Measurements from ENCODE around the gene CDH18.
"Not testable (repeated sequence)": the region's sequence is repeated elsewhere in the genome, so short reads cannot be mapped to it uniquely, and the experiment has no call there.

CDH18 gene

GRCh38 chr5:19855931-19856330 lies 132.1 kb downstream of the CDH18 start:
- Mint-ChIP-seq H3K4me3 (no peak overlapping the region), H3K9me3 (peaks cover 9% of the 10 kb centered on the region), H3K27me3 (no peaks in the 10 kb centered on the region), H3K4me1 (no peaks in the 10 kb centered on the region), H3K36me3 (ENCODE audit: low read depth) (no peaks in the 10 kb centered on the region), H3K27ac (no peak overlapping the region)
- ATAC-seq (no peak), DNase-seq (no peak)

GRCh38 chr5:19855453-19855852 lies 132.5 kb downstream of the CDH18 start:
- Mint-ChIP-seq H3K27ac (no peak overlapping the region), H3K4me1 (no peaks in the 10 kb centered on the region), H3K27me3 (no peaks in the 10 kb centered on the region), H3K36me3 (ENCODE audit: low read depth) (no peaks in the 10 kb centered on the region), H3K9me3 (peaks cover 9% of the 10 kb centered on the region), H3K4me3 (no peak overlapping the region)
- no peak for ATAC-seq
- no peak for DNase-seq

DNA sequence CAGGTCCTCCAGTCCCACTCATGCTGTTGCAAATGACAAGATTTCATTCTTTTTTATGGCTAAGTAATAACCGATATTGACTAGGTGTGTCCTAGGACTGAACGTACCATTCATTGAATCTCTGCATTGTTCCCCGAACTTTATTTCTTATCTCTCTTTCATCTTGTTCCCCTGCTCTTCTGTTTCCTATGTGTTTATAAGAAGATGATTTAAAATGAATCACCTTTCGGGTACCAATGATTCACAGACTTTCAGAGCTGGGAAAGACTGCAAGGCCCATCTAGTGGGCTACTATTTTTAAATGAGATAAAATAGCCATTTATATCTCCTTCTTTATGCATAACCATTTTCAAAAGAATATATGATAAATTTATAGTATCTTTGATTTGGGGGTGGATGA lies 133.0 kb downstream of the CDH18 start:
- no peaks in the 10 kb centered on the region for H3K27me3 Mint-ChIP-seq
- no peak for ATAC-seq
- no peaks in the 10 kb centered on the region for H3K36me3 Mint-ChIP-seq (ENCODE audit: low read depth)
- no peaks in the 10 kb centered on the region for H3K4me1 Mint-ChIP-seq
- H3K4me3 Mint-ChIP-seq: no peak overlapping the region
- H3K27ac Mint-ChIP-seq: no peak overlapping the region
- H3K9me3 Mint-ChIP-seq: peaks cover 6% of the 10 kb centered on the region
- no peak for DNase-seq

GRCh38 chr5:19853616-19854240 lies 134.3 kb downstream of the CDH18 start:
- Mint-ChIP-seq H3K27me3 (no peaks in the 10 kb centered on the region), H3K27ac (no peak overlapping the region), H3K9me3 (peaks cover 6% of the 10 kb centered on the region), H3K4me1 (no peaks in the 10 kb centered on the region), H3K36me3 (ENCODE audit: low read depth) (no peaks in the 10 kb centered on the region), H3K4me3 (no peak overlapping the region)
- no peak for DNase-seq
- no peak for ATAC-seq

DNA sequence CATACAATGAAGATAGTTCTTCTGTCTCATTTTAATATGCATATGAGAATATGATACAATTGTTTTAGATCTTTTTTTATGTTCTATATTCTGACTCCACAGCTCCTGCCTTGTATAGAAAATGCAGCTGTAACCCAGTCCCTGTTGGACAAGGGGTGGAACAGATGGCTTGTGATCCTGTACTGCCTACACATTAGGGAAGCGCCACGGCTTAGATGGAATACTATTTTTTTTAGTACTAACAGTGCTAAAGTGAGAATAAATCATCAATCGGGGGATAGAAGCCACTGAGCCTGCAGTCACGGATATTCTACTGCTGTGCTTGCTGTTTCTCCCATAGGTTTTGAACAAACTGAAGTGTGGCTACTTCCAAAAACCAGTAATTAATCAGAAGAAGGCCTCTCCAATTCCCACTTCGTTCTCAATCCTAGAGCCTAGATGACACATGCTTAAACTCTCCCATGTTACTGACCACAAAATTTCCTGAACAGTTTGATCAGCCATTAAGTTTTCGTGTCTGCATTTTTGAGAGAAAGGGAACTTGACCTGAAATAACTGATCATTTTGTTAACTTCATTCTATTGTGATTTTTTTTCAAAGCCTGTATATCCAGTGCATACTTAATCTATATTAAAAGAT lies 150.3 kb downstream of the CDH18 start:
- DNase-seq: no peak
- no peak overlapping the region for H3K4me3 Mint-ChIP-seq
- no peaks in the 10 kb centered on the region for H3K4me1 Mint-ChIP-seq
- H3K27ac Mint-ChIP-seq: no peak overlapping the region
- no peaks in the 10 kb centered on the region for H3K36me3 Mint-ChIP-seq (ENCODE audit: low read depth)
- no peaks in the 10 kb centered on the region for H3K27me3 Mint-ChIP-seq
- H3K9me3 Mint-ChIP-seq: peaks cover 24% of the 10 kb centered on the region
- ATAC-seq: no peak

DNA sequence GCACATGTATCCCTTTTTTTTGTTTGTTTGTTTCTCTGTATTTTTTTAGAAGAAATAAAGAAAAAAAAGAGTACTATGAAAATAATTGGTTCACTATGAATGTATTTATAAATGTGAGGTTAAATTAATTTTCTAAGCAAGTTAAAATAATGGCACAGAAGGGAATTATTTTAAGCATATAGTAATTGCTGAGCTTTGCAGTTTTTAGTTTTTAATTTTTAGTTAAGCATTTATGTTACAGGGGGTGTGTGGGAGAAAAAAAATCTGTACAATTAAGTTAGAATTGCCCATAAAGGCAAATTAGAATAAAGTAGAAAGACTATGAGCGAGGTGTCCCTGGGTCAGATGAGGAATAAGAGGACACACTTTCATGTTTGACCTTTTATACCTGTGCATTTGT lies 152.6 kb downstream of the CDH18 start:
- DNase-seq (no peak), ATAC-seq (no peak)
- no peaks in the 10 kb centered on the region for H3K27me3 Mint-ChIP-seq
- no peaks in the 10 kb centered on the region for H3K36me3 Mint-ChIP-seq (ENCODE audit: low read depth)
- no peak overlapping the region for H3K4me3 Mint-ChIP-seq
- no peaks in the 10 kb centered on the region for H3K4me1 Mint-ChIP-seq
- H3K9me3 Mint-ChIP-seq: peaks cover 21% of the 10 kb centered on the region
- H3K27ac Mint-ChIP-seq: no peak overlapping the region

DNA sequence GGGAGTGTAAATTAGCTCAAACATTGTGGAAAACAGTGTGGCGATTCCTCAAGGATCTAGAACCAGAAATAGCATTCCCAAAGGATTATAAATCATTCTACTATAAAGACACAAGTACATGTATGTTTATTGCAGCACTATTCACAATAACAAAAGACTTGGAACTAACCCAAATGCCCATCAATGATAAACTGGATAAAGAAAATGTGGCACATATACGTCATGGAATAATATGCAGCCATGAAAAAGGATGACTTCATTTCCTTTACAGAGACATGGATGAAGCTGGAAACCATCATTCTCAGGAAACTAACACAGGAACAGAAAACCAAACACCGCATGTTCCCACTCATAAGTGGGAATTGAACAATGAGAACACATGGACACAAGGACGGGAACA lies 175.3 kb downstream of the CDH18 start:
- H3K27me3 Mint-ChIP-seq; DNase-seq; H3K9me3 Mint-ChIP-seq; H3K4me1 Mint-ChIP-seq; H3K27ac Mint-ChIP-seq; H3K4me3 Mint-ChIP-seq; ATAC-seq; H3K36me3 Mint-ChIP-seq (ENCODE audit: low read depth): not testable (repeated sequence)

DNA sequence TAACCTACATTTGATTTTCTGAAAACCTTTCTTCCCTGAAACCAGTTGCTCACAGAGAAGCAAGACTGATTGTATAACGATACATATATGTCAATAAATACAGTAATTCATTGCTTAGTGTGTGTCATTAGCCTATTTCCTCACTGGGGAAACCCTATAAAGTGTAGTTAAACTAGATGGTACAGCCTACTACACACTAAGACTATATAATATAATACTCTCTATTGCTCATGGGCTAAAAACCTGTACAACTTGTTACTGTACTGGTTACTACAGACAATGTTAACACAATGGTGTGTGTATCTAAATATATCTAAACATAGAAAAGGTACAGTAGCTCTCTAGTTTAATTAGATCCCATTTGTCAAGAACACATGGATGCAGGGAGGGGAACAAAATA lies 181.2 kb downstream of the CDH18 start:
- Mint-ChIP-seq H3K27me3 (no peaks in the 10 kb centered on the region), H3K4me1 (no peaks in the 10 kb centered on the region), H3K36me3 (ENCODE audit: low read depth) (no peaks in the 10 kb centered on the region), H3K27ac (no peak overlapping the region), H3K9me3 (no peaks in the 10 kb centered on the region), H3K4me3 (no peak overlapping the region)
- no peak for ATAC-seq
- DNase-seq: no peak

DNA sequence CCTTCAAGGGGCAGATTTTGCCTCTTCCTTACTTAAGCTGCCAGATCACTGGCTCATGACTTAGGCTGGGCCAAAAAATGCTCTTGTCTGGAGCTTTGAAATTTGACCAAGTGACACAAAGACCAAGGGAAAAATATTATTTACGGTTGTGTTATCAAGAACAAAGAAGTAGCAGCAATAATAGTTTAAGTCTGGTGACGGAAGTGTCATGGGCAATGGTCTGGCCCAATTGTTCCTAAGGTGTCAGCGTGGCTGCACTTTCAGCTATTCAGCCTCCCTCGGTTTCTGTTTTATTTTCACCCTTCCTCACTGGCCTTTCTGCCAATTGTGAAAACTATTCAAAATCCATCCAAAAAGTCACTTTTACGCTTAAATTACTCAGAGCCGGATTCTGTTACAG lies 185.3 kb downstream of the CDH18 start:
- Mint-ChIP-seq H3K4me1 (no peaks in the 10 kb centered on the region), H3K36me3 (ENCODE audit: low read depth) (no peaks in the 10 kb centered on the region), H3K4me3 (no peak overlapping the region), H3K9me3 (no peaks in the 10 kb centered on the region), H3K27me3 (no peaks in the 10 kb centered on the region), H3K27ac (no peak overlapping the region)
- DNase-seq: no peak
- ATAC-seq: no peak

- H3K27me3 Mint-ChIP-seq: no peaks in the 10 kb centered on the region
- DNase-seq (no peak), ATAC-seq (no peak)
- H3K36me3 Mint-ChIP-seq (ENCODE audit: low read depth): no peaks in the 10 kb centered on the region
- H3K27ac Mint-ChIP-seq: no peak overlapping the region
- H3K4me3 Mint-ChIP-seq: no peak overlapping the region
- peaks cover 4% of the 10 kb centered on the region for H3K9me3 Mint-ChIP-seq
- H3K4me1 Mint-ChIP-seq: no peaks in the 10 kb centered on the region
Measured at GRCh38 chr5:19795218-19795617, 192.8 kb downstream of the CDH18 start.

DNA sequence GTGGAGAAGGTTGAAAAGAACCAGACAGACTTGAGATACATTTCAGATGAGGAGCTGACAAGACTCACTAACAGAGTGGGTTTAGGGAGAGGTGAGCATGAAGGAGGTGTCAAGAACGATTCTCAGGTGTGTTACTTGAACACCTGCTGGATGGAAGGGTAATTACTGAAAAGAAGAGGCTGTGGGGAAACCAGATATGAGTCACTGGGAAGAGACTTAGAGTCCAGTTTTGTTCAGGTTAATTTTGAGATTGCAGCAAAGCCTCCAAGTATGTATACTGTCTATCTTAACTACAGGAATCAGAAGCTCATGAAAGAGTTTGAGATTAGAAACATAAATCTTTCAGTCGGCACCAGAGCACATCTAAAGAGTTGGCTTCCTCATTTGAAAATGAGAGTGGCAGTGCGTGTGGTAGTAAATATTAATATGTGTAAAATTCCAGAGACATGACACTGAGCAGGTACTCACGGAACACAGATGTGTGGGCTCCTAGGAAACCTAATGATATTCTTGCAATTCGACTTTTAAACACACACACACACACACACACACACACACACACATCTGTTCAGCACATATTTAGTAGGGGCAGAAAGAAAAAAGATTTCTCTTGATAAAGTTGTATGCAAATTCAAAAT lies 197.1 kb downstream of the CDH18 start:
- Mint-ChIP-seq H3K27ac (no peak overlapping the region), H3K4me3 (no peak overlapping the region), H3K9me3 (peaks cover 8% of the 10 kb centered on the region), H3K36me3 (ENCODE audit: low read depth) (no peaks in the 10 kb centered on the region), H3K4me1 (no peaks in the 10 kb centered on the region), H3K27me3 (no peaks in the 10 kb centered on the region)
- ATAC-seq (no peak), DNase-seq (no peak)

- Mint-ChIP-seq H3K4me1 (no peaks in the 10 kb centered on the region), H3K9me3 (peaks cover 16% of the 10 kb centered on the region), H3K27me3 (no peaks in the 10 kb centered on the region), H3K36me3 (ENCODE audit: low read depth) (peaks cover 2% of the 10 kb centered on the region), H3K27ac (no peak overlapping the region), H3K4me3 (no peak overlapping the region)
- DNase-seq: no peak
- ATAC-seq: no peak
Measured at GRCh38 chr5:19782566-19782965, 205.4 kb downstream of the CDH18 start.

GRCh38 chr5:19777363-19777762 lies 210.6 kb downstream of the CDH18 start:
- DNase-seq (no peak), ATAC-seq (no peak)
- Mint-ChIP-seq H3K9me3 (peaks cover 14% of the 10 kb centered on the region), H3K27ac (no peak overlapping the region), H3K36me3 (ENCODE audit: low read depth) (peaks cover 2% of the 10 kb centered on the region), H3K27me3 (no peaks in the 10 kb centered on the region), H3K4me1 (no peaks in the 10 kb centered on the region), H3K4me3 (no peak overlapping the region)

- not testable (repeated sequence) for H3K27ac Mint-ChIP-seq; H3K4me3 Mint-ChIP-seq; H3K36me3 Mint-ChIP-seq (ENCODE audit: low read depth); H3K27me3 Mint-ChIP-seq; ATAC-seq; H3K4me1 Mint-ChIP-seq; DNase-seq
- H3K9me3 Mint-ChIP-seq: peaks cover 17% of the 10 kb centered on the region
Measured at GRCh38 chr5:19776886-19777285, 211.1 kb downstream of the CDH18 start.

- Mint-ChIP-seq H3K4me1 (no peaks in the 10 kb centered on the region), H3K4me3 (no peak overlapping the region), H3K36me3 (ENCODE audit: low read depth) (no peaks in the 10 kb centered on the region), H3K27me3 (no peaks in the 10 kb centered on the region), H3K9me3 (peaks cover 24% of the 10 kb centered on the region), H3K27ac (no peak overlapping the region)
- ATAC-seq (no peak), DNase-seq (no peak)
Measured at GRCh38 chr5:19771174-19771835, 216.7 kb downstream of the CDH18 start.

All from activated naive CD8-positive, alpha-beta T cell treated with anti-CD3 and anti-CD28 coated beads, Interleukin-2, amount 50 U/mL, for 24 hours (primary cell).